ENCODE measurements around the gene MYO1C.

The MYO1C gene

DNA sequence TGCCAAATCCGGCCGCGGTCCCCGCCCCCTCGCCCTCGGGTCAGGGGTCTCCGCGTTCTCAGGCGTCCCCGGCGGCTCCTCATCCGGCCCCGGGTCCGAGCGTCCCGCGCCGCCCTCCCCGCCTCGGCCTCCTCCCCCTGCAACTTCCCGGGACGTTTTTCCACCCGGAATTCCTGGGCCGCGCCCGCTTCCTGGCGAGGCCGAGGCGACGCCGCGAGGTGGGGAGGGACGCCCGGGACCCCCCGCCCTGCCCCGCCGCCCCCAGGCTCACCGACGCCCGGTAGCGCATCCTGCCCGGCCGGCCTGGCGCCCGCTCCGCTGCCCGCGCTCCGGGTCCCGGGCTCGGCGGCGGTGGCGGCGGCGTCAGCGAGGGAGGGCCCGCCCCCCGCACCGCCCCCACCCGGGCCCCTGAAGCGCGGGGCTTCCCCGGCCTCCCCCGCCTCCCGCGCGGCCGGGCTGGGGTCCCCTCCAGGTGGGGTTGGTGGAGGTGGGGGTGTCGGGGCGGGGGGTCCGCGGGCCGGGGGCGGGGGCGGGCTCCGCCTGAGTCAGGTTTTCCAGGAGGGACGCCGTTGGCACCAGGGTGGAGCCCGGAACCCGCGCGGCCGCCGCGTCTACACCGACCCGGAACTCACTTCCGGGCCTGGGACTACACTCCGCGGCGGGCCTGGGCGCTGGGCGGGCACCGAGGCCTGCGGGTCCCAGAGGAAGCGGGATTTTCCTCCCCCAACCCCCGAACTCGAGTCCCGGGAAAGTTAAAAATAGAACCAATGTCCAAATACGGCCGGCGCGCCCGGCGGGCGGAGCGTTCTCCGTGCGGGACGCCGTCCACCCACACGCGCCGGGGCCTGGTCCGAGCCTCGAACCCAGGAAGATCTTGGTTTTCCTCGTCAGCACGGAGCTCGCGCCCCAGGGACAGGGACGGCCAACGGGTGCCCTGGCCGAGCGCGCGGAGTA lies 6.8 kb downstream of the MYO1C start:
- TF ChIP-seq ZFP3 (CRISPR knock-in tag; IDR thresholded peaks at IDR 0.05) (0 out of 2 replicates have a peak, but pooled peaks have one; percentile 14), PPARA (CRISPR knock-in tag; IDR thresholded peaks at IDR 0.05; ENCODE audit: borderline replicate concordance) (no peak), CSDC2 (CRISPR knock-in tag; IDR thresholded peaks at IDR 0.05) (0 out of 2 replicates have a peak, but pooled peaks have one; percentile 57), ZC3H10 (CRISPR knock-in tag; IDR thresholded peaks at IDR 0.05) (no peak), GLIS3 (CRISPR knock-in tag; IDR thresholded peaks at IDR 0.05) (no peak), ZFP30 (CRISPR knock-in tag; IDR thresholded peaks at IDR 0.05) (no peak)
- TF ChIP-seq, protein P1, sequence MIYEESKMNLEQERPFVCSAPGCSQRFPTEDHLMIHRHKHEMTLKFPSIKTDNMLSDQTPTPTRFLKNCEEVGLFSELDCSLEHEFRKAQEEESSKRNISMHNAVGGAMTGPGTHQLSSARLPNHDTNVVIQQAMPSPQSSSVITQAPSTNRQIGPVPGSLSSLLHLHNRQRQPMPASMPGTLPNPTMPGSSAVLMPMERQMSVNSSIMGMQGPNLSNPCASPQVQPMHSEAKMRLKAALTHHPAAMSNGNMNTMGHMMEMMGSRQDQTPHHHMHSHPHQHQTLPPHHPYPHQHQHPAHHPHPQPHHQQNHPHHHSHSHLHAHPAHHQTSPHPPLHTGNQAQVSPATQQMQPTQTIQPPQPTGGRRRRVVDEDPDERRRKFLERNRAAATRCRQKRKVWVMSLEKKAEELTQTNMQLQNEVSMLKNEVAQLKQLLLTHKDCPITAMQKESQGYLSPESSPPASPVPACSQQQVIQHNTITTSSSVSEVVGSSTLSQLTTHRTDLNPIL (CRISPR knock-in tag; IDR thresholded peaks at IDR 0.05; ENCODE audit: low read depth) = no peak
- peak; percentile 35 for ATAC-seq

DNA sequence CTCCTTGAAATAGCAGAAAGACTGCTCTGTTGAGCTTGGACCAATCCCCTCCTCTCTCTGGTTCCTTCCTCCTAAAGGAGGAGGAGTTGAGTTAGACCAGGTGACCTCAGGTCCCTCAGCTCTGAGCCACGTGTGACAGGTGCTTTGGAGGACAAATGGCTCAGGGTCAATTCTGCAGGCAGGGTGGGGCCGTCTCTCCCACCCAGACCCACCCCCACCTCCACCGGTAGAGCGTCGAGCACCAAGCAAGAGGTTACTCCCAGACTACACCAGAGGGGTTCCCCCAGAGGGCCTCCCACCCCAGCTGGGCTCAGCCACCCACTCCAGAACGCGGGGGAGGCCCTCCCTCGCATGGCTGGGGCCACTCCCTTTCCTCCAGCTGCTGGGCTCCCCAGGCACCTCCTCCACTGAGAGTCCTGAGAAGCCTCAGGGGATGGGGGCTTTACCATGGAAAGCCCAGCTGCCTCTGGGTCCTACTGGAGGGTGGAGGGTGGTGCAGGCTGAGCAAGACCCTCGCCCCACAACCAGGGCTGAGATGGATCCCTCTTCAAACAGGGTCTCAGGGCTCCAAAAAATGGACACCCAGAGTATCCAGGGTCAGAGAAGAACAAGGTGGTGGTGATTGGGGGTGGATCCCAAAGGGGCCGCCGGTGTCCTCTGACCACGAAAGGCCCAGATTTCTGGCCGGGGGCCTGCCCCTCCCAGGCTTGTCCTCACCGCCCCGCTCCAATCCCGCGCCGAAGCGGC lies 7.6 kb downstream of the MYO1C start:
- peak; percentile 24 for ATAC-seq
- TF ChIP-seq, protein P1 (CRISPR knock-in tag; IDR thresholded peaks at IDR 0.05; ENCODE audit: low read depth) = no peak
- TF ChIP-seq OSR1 (CRISPR knock-in tag; IDR thresholded peaks at IDR 0.05) (no peak), TOX (CRISPR knock-in tag; IDR thresholded peaks at IDR 0.05; ENCODE audit: borderline replicate concordance) (no peak), ZFP3 (CRISPR knock-in tag; IDR thresholded peaks at IDR 0.05) (no peak), ISL1 (CRISPR knock-in tag; IDR thresholded peaks at IDR 0.05) (no peak), ZFP30 (CRISPR knock-in tag; IDR thresholded peaks at IDR 0.05) (no peak), RARB (CRISPR knock-in tag; IDR thresholded peaks at IDR 0.05) (no peak), PPARA (CRISPR knock-in tag; IDR thresholded peaks at IDR 0.05; ENCODE audit: borderline replicate concordance) (no peak), TCF4 (CRISPR knock-in tag; IDR thresholded peaks at IDR 0.05; ENCODE audit: borderline replicate concordance) (no peak), ZNF70 (CRISPR knock-in tag; IDR thresholded peaks at IDR 0.05) (no peak), ZNF8 (CRISPR knock-in tag; IDR thresholded peaks at IDR 0.05) (no peak), SNAI2 (CRISPR knock-in tag; IDR thresholded peaks at IDR 0.05) (no peak), CSDC2 (CRISPR knock-in tag; IDR thresholded peaks at IDR 0.05) (no peak), ZC3H10 (CRISPR knock-in tag; IDR thresholded peaks at IDR 0.05) (no peak), ESRRG (CRISPR knock-in tag; IDR thresholded peaks at IDR 0.05) (no peak), ZNF565 (CRISPR knock-in tag; conservative IDR thresholded peaks at IDR 0.05; ENCODE audit: low read depth) (no peak)
- TF ChIP-seq, protein P2, sequence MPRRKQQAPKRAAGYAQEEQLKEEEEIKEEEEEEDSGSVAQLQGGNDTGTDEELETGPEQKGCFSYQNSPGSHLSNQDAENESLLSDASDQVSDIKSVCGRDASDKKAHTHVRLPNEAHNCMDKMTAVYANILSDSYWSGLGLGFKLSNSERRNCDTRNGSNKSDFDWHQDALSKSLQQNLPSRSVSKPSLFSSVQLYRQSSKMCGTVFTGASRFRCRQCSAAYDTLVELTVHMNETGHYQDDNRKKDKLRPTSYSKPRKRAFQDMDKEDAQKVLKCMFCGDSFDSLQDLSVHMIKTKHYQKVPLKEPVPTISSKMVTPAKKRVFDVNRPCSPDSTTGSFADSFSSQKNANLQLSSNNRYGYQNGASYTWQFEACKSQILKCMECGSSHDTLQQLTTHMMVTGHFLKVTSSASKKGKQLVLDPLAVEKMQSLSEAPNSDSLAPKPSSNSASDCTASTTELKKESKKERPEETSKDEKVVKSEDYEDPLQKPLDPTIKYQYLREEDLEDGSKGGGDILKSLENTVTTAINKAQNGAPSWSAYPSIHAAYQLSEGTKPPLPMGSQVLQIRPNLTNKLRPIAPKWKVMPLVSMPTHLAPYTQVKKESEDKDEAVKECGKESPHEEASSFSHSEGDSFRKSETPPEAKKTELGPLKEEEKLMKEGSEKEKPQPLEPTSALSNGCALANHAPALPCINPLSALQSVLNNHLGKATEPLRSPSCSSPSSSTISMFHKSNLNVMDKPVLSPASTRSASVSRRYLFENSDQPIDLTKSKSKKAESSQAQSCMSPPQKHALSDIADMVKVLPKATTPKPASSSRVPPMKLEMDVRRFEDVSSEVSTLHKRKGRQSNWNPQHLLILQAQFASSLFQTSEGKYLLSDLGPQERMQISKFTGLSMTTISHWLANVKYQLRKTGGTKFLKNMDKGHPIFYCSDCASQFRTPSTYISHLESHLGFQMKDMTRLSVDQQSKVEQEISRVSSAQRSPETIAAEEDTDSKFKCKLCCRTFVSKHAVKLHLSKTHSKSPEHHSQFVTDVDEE (CRISPR knock-in tag; IDR thresholded peaks at IDR 0.05) = no peak
- TF ChIP-seq, protein P3, sequence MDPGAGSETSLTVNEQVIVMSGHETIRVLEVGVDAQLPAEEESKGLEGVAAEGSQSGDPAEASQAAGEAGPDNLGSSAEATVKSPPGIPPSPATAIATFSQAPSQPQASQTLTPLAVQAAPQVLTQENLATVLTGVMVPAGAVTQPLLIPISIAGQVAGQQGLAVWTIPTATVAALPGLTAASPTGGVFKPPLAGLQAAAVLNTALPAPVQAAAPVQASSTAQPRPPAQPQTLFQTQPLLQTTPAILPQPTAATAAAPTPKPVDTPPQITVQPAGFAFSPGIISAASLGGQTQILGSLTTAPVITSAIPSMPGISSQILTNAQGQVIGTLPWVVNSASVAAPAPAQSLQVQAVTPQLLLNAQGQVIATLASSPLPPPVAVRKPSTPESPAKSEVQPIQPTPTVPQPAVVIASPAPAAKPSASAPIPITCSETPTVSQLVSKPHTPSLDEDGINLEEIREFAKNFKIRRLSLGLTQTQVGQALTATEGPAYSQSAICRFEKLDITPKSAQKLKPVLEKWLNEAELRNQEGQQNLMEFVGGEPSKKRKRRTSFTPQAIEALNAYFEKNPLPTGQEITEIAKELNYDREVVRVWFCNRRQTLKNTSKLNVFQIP (CRISPR knock-in tag; IDR thresholded peaks at IDR 0.05; ENCODE audit: borderline replicate concordance, low read depth) = no peak
- TF ChIP-seq, protein P4, sequence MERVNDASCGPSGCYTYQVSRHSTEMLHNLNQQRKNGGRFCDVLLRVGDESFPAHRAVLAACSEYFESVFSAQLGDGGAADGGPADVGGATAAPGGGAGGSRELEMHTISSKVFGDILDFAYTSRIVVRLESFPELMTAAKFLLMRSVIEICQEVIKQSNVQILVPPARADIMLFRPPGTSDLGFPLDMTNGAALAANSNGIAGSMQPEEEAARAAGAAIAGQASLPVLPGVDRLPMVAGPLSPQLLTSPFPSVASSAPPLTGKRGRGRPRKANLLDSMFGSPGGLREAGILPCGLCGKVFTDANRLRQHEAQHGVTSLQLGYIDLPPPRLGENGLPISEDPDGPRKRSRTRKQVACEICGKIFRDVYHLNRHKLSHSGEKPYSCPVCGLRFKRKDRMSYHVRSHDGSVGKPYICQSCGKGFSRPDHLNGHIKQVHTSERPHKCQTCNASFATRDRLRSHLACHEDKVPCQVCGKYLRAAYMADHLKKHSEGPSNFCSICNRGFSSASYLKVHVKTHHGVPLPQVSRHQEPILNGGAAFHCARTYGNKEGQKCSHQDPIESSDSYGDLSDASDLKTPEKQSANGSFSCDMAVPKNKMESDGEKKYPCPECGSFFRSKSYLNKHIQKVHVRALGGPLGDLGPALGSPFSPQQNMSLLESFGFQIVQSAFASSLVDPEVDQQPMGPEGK (CRISPR knock-in tag; IDR thresholded peaks at IDR 0.05; ENCODE audit: borderline replicate concordance) = no peak; the same call in 1 of the 2 replicates

Data from SK-N-SH treated with all-trans-retinoic acid at 6 μM for 48 hours (cell line).